DMS79 treated with DMSO at 0.1 percent for 48 hours (cell line): ENCODE measurements around the gene UNC5A.

Experiments
- DNase-seq: peaks from one replicate; lab custom pipeline; 2025; lab: John Stamatoyannopoulos, UW

Gene UNC5A

DNA sequence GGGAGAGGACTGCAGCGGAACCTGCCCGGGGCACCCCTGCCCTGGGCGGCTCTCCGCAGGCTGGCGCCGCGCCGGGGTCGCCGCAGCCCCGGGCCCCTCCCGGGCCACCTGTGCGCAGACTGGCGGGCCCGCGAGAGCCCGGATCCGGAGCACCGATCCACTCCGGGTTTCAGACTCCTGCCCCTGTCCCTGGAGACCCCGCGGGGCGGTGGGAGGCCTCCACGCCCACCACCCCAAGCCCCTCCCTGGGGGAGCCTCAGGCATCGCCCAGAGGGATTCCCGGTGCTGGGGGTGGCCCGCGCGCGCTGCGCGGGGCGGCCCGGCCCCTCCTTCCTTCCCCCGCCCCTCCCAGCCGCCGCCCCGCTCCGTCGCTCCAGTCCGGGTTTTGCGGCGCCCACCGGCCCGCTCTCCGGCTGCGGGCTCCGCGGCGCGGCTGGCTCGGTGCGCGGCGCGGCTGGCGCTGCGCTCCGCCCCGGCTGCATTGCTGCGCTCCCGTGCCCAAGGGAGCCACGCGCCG lies at the start of gene UNC5A:
Gene UNC5A (plus strand): TSS at position 479 of the 517 bp plus-strand sequence. CDS start 192 bp downstream, outside the sequence.
- no peak for DNase-seq

GRCh38 chr5:176761755-176762154 lies 48.6 kb upstream of the UNC5A start:
- DNase-seq, result no peak

- DNase-seq, result no peak
Measured at GRCh38 chr5:176762489-176762888, 47.9 kb upstream of the UNC5A start.

- no peak for DNase-seq
Measured at GRCh38 chr5:176765687-176766086, 44.7 kb upstream of the UNC5A start.

GRCh38 chr5:176768174-176768970 lies 42.0 kb upstream of the UNC5A start:
- no peak for DNase-seq

DNA sequence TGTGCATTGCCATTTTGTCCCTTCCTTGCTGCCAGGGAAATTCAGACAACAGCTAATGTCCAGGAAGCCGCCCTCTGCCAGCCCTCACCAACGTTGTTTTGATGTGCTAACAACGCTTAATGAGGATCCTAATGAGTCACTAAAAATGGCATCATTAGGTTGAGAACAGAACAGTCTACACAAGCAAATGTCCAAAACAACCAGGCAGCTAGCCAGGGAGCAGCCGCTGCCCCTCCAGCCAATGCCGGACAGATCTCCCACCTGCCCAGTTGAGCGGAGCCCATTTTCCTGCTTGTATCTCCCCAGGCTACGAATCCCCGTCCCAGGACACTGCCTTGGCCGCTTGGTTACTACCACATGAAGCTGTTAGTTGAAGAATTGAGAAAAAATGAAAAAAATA lies 40.4 kb upstream of the UNC5A start:
- no peak for DNase-seq

DNA sequence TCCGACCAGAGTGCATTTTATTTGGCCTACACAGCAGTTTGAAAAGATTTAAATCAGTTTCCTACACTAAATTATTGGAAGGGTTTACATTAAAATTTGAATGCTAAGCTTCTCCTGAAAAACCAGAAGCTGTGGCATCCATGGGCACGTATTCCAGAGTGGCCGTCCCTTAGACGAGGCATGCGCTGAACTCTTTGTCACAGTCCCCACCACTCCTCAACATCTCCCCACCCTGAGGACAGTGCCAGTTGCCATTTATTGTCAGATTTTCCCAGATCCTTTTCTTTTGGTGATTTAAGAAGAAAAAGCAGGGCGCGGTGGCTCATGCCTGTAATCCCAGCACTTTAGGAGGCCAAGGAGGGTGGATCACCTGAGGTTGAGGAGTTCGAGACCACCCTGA lies 39.9 kb upstream of the UNC5A start:
- DNase-seq, result no peak

DNA sequence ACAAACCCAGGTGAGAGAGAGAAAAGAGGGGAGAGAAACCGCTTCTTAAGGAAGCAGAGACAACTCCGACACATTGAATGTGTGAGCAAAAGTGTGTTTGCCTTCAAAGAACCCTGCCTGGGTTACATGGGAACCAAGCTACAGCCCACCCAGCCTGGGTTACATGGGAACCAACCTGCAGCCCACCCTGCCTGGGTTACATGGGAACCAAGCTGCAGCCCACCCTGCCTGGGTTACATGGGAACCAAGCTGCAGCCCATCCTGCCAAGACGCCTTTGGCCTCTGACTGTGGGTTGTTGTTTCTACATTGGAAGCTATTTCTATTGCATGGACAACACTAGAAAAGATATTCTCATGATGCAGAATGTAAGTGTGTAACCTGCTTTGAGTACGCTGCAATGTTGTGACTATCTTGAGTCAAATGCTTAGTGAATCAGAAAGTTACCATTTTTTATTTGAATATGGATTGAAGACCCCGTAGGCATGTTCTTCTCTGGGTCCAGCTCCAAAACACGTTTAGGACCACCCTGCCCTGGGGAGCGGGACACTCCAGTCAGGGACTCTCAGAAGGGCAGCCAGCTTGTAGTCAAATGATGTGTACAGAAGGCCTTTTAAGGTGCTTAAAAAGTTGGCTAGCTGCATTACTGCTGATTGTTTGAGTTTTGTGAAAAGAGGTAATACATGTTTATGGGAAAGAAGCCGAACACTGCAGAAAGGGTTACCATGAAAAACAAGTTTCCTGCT lies 39.1 kb upstream of the UNC5A start:
- DNase-seq, result no peak

GRCh38 chr5:176772271-176773210 lies 37.8 kb upstream of the UNC5A start:
- no peak for DNase-seq

DNA sequence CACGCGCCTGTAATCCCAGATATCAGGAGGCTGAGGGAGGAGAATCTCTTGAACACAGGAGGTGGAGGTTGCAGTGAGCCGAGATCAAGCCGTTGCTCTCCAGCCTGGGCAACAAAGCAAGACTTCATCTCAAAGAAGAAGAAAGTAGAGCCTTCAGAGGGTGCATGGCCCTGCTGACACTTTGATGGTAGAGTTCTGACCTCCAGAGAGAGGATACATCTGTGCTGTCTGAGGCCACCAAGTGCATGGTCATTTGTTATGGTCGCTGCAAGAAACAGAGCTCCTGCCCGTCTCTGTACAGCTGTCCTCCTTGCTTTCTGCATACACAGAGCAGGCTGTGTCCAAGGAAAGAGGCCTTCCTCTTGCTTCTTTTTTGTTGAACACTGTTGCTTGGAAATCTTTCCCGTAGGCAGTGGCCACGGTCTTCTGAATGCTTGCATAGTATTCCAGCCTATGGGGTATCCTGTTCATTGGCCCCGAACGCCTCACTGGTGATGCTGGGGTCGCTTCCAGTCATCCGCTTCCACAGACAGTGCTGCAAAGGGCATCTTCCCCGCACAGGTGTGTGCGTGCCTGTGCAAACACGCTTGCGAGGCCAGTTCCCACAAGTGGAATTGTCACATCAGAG lies 36.8 kb upstream of the UNC5A start:
- DNase-seq, result no peak

- no peak for DNase-seq
Measured at GRCh38 chr5:176774216-176775171, 35.9 kb upstream of the UNC5A start.

DNA sequence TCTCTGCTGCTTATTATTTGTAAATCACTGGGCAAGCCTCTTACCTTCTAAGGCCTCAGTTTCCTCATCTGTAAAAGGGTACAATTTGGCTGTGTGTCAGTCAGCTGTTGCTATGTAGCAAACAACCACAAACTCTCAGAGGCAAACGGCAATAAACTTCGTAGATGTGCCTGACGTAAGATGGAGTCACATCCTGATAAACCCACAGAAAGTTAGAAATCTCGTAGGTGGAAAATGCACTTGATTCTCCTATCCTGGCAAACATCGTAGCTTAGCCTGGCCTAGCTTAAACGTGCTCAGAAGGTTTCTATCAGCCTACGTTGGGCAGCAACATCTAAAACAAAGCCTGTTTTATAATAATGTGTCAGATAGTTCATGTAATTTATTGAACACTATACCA lies 35.0 kb upstream of the UNC5A start:
- DNase-seq, result no peak

DNA sequence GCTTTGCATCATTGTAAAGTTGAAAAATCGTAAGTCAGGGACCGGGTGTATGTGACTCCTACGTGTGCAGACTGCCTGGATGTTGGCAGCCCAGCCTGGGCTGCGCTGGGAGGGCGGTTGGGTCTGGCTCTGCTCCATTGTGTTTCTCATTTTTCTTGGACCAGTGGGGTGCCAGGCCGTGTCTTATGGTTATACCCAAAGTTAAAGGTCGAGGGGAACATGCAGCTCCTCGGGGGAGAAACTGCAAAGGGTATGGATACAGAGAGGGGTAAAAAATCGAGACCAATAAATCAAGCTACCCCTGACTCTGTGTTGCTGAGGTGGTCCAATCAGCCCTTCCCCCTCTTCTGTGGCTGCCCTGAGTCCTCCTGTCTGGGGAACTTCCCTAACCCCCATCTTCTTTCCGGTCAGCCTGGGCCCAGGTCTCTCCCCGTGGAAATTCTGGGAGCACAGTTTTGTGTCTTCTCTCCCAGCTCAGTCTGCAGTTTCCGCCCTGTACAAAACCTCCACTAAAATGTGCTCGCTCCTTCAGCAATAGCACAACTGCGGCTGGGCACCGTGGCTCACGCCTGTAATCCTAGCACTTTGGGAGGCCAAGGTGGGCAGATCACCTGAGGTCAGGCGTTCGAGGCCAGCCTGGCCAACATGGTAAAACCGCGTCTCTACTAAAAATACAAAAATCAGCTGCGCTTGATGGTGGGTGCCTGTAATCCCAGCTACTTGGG lies 34.1 kb upstream of the UNC5A start:
- DNase-seq, result no peak

DNA sequence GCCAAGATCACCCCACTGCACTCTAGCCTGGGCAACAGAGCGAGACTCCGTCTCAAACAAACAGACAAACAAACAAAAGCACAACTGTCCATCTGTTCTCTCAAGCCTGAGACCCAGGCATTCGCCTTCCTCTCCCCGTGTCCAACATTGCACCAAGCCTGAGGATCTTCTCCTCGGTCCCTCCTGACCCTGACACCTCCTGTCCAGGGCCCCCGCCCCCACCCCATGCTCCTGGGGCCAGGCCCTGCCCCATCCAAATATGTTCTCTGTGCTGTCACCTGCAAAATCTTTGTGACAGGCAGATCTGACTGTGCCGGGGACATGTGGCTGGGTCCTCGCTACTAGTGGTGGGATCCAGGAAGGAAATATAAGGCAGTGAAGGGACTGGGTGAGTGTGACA lies 33.4 kb upstream of the UNC5A start:
- DNase-seq, result no peak

DNA sequence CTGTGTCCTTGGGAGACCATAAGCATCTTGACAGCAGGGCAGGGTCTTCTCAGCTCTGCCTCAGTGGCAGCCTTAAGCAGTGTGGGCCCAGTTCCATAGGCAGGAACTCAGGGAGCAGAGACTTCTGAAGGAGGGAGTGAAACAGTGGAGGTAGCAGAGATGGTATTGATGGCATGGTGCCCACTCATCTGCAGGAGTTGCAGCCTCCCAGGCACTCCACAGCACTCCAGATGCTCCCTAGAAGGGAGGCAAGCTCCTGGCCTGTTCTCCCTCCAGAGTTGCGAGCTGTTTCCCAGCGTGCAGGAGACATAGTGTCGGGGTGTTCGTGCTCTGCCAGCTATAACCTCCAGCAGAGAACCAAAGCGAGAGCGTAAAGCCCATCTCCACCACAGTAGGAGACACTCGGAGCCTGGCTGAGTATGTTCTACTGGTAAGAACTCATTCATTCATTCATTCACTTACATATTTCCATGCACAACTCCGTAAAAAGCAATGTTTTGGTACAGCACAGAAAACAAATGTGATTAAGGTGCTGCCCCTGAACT lies 31.4 kb upstream of the UNC5A start:
- DNase-seq, result no peak

DNA sequence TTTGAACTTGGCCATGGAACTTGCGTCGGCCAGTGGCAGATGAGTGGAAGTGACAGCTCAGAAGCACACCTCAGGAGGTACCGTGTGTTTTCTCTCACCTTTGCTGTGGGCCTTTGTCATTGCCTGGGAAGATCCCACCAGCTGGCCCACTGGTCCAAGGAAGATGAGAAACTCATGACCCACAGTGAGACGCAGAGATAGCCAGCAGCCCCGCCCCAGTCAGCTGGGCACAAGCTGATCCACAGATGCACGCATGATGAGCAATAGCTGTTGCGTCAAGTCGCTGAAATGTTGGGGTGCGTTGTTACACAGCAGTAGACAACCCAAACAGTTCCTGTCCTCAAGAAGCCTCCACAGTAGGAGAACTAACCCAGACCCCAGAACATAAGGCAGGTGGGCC lies 30.8 kb upstream of the UNC5A start:
- no peak for DNase-seq

DNA sequence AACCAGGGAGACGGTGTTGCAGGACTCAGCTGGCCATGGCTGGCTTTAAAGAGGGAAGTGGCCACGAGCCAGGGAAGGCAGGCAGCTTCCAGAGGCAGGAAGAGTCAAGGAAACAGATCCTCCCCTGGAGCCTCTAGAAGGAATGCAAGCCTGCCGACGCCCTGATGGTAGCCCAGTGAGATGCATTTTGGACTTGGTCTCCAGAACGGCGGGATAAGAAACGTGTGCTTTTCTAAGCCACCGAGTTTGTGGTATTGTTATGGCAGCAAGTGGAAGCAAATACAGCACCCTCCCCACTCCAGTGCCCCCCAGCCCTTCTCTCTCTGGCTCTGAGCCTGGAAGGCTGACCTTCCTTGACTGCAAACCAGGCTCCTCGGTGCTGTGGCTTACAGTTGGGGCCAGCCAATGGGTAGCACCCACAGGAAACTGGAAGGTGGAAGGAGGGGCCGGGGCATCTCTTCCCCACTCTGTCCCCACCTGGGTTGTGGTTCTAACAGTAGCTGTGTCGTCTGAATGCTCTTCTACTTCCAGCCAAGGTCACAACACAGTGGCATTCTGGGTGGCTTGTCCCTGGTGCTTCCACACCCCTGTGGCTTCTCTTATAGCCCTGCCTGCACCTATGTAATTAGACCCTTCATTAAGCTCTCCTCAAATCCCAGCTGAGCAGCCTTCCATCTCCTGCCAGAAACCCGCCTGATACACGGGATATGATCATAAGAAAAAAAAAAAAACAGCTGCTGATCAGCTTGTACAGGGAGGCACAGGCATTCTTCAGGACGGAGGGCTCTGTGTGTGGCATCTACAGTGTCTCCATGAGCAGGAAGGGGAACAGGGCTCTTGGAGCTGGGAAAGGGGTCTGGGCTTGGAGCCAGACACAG lies 29.9 kb upstream of the UNC5A start:
- no peak for DNase-seq

DNA sequence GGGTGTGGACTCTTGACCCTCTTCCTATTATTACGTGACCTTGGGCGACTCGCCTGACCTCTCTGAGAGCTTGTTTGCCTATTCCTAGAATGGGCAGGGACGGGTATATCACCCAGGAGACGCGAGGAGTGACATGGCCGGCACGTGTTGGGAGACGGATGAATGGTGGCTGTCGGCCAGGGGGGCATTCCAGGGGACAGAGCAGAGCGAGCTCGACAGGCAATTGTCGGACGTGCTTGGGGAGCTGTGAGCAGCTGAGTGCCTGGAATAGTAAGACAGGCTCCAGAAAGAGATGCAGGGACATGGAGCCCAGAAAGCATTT lies 29.3 kb upstream of the UNC5A start:
- peak; percentile 26 for DNase-seq
